ENCODE data around the gene UBE2E2.

DNA sequence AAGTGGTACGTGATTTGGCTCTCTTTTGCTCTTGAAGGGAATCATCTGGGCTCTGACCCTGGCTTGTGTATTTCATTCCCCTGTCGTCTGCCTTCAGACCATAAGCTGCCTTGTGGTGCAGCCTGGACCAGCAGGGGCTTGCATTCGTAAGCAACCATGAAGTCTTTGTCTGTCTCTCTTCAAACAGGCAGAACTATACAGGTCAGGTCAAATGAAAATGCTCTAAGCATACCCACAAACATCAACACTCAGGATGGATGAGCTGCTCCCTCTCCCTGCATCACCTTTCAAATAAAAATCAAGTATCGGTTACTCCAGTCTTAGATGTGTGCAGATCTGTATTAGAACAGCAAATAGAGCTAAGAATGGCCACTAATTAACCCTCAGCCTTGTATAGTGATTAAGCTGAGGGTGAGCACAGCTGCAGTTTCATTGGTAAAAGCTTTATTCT is 334.0 kb downstream of the UBE2E2 start:
- TF ChIP-seq CTCF (conservative IDR thresholded peaks at IDR 0.05 in 1 of 2, IDR thresholded peaks at IDR 0.05 in 1 of 2; ENCODE audit: extremely low read depth in 1 of 2, insufficient read depth in 1 of 2, low read depth in 1 of 2, low read length in 2 of 2): no peak
- no peak for TF ChIP-seq EZH2 (IDR thresholded peaks at IDR 0.05; ENCODE audit: borderline replicate concordance, low read length)
